ENCODE data around the gene MAP4K2. TPM values are rescaled to one million over a fixed set of nuclear protein-coding genes. Genes with fewer than 3 reads are reported as not detected.

The MAP4K2 gene
- total and polyA plus RNA-seq, 12 donors = 6.4 to 57.7 (median 19.0) TPM

DNA sequence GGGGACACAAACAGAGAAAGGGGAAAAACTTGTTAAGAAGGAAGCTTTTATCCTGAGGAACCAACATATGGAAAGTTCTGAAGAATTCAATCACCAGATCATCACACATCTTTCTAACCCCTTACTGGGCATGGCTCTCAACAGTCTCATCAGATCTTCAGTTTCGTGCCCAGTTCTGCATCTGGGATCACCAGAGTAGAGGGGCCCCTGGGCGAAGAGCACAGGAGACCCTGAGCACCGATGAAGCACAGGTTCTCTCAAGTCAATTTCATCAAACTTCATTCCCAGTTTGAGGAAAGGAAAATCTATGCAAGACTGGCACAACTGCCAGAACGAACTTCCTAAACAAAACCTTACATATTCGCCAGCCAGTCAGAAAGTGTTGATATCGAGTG lies 34.7 kb downstream of the MAP4K2 start:
- 82 to 94% (median 85%) methylated on average over 6 of the region's 6 CpGs for WGBS, 4 donors
- H3K4me1 ChIP-seq (replicated peaks in 1 of 2) = peaks cover 14 to 56% of the 10 kb centered on the region in 2 donors
- DNase-seq = peak in 1 of 7 donors; percentile 11
- peaks cover 0 to 100% of the 10 kb centered on the region in 2 donors for H3K36me3 ChIP-seq (replicated peaks in 1 of 2)
- peak overlapping the region in 2 of 5 donors; percentile 52 to 83 for H3K27ac ChIP-seq
- TF ChIP-seq, protein P1, sequence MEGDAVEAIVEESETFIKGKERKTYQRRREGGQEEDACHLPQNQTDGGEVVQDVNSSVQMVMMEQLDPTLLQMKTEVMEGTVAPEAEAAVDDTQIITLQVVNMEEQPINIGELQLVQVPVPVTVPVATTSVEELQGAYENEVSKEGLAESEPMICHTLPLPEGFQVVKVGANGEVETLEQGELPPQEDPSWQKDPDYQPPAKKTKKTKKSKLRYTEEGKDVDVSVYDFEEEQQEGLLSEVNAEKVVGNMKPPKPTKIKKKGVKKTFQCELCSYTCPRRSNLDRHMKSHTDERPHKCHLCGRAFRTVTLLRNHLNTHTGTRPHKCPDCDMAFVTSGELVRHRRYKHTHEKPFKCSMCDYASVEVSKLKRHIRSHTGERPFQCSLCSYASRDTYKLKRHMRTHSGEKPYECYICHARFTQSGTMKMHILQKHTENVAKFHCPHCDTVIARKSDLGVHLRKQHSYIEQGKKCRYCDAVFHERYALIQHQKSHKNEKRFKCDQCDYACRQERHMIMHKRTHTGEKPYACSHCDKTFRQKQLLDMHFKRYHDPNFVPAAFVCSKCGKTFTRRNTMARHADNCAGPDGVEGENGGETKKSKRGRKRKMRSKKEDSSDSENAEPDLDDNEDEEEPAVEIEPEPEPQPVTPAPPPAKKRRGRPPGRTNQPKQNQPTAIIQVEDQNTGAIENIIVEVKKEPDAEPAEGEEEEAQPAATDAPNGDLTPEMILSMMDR (IDR thresholded peaks at IDR 0.05) = no peak
- no peak for TF ChIP-seq POLR2A (IDR thresholded peaks at IDR 0.05)
- H3K4me3 ChIP-seq = no peak overlapping the region
- intact Hi-C loops (cut with DNase I) = no loop called here
- H3K27me3 ChIP-seq = no peaks in the 10 kb centered on the region
- H3K9me3 ChIP-seq (replicated peaks in 1 of 3) = peaks cover 0 to 4% (median 0%) of the 10 kb centered on the region in 3 donors

DNA sequence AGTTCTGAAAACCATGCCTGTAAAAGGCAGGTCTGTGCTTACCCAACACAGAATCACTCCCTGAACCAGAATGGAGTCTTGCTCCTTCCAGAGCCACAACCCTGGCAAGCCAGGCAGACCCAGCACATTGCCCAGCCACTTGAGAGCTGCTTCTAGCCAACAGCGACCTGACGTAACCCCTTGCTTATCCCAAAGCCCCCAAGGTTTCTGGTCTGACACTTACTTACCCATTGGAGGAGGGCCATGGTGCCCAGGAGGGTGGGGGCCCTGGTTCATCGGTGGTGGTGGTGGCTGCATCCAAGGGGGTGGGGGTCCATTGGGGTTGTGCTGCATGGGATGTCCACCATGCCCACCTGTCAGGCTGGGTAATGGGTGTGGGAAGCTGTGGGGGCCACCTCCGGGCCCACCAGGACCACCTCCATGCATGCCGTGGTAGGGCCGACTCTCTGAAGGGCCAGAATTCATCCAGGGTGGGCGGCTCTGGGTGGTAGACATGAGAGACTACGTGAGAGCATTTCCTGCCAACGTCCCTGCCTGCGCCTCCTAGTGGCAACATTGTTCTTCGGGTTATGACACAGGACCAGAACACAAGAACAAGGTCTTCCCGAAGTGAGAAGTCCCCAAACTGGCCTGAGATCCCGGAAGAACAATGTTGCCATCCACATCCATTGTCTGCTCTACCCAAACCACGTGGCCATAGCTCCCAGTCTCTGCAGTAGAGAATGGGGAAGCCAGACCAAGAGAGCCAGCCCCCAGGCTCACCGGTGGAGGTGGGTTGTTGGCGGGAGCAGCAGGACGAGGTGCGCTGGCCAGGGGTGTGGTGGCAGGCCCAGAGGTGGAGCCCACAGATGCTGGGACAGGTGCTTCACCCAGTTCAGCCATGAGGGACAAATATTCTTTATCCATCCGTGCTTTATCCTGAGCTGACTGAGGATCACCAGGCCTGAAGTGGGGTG lies 35.4 kb downstream of the MAP4K2 start:
- TF ChIP-seq POLR2A (IDR thresholded peaks at IDR 0.05) = no peak
- TF ChIP-seq, protein P1 (IDR thresholded peaks at IDR 0.05) = peak; percentile 67 to 80 (median 76)
- Histone ChIP-seq H3K4me1 (replicated peaks in 1 of 2) (peaks cover 20 to 56% of the 10 kb centered on the region in 2 donors), H3K27ac (peak overlapping the region in 3 of 5 donors; percentile 52 to 83 (median 57)), H3K36me3 (replicated peaks in 1 of 2) (peaks cover 0 to 98% of the 10 kb centered on the region in 2 donors), H3K4me3 (no peak overlapping the region), H3K27me3 (no peaks in the 10 kb centered on the region), H3K9me3 (replicated peaks in 1 of 3) (peaks cover 0 to 4% (median 0%) of the 10 kb centered on the region in 3 donors)
- intact Hi-C loops (cut with DNase I) = no loop called here
- DNase-seq = peak; percentile 73 to 92 (median 83)
- 44 to 62% (median 48%) methylated on average over 11 to 19 of the region's 19 CpGs for WGBS, 4 donors

DNA sequence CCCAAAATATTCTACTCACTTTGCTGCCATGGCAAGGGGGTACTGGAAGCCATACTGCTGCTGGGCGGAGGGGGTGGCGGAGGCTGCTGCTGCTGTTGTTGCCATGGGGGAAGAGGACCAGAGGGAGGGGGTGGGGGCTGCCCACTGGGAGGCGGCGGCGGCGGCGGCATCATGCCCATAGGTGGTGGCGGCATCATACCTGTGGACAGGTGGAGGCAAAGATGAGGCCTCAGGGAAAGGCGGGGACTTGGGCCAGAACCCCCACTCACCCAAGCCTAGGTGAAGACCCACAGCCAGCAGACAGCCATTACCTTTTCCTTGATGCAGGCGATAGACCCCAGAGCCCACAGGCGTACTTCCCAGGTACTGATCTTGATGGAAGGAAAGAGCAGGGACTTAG lies 36.1 kb downstream of the MAP4K2 start:
- peaks cover 27 to 57% of the 10 kb centered on the region in 2 donors for H3K4me1 ChIP-seq (replicated peaks in 1 of 2)
- H3K9me3 ChIP-seq (replicated peaks in 1 of 3) = peaks cover 0 to 4% (median 0%) of the 10 kb centered on the region in 3 donors
- peaks cover 0 to 91% of the 10 kb centered on the region in 2 donors for H3K36me3 ChIP-seq (replicated peaks in 1 of 2)
- no peak overlapping the region for H3K4me3 ChIP-seq
- TF ChIP-seq, protein P1 (IDR thresholded peaks at IDR 0.05) = no peak
- TF ChIP-seq POLR2A (IDR thresholded peaks at IDR 0.05) = no peak
- H3K27ac ChIP-seq = peak overlapping the region in 2 of 5 donors; percentile 57 to 83
- H3K27me3 ChIP-seq = no peaks in the 10 kb centered on the region
- peak in 2 of 7 donors; percentile 20 to 30 for DNase-seq
- intact Hi-C loops (cut with DNase I) = no loop called here
- 88 to 93% (median 90%) methylated on average over 9 to 11 of the region's 11 CpGs for WGBS, 4 donors

DNA sequence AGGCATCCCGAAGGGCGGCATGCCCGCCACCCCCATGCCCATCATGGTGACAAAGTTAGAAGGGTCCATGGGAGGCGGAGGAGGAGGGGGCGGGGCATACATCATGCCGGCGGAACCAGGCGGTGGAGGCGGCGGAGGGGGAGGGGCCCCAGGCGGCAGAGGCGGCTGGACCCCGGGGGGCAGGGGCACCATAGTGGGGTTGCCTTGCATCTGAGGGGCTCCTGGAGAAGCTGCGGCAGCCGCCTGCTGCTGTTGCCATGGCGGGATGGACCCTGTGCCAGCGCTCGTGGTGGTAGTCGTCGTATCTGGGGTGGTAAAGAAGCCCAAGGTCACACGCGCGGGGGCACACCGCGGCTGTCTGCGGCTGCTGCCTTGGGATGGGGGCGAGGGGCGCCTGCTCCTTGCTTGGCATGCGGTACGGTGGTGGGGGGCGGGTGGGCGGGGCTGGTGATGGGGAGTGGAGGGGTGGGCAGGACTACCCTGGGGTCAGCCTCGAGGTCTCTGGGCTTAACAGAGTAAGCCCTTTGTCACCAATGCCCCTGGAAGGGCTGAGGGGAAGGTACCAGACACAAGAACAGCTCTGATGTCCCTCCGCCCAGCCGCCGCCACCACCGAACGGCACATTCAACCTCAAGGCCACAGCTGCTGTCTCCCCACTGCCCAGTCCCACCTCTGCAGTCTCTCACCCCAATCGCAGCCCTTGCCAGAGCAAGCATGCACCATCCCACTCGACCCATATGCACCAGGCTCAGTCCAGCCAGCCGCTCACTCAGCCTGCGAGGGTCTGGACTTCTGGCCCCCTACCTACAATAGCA lies 37.0 kb downstream of the MAP4K2 start:
- Histone ChIP-seq H3K4me1 (replicated peaks in 1 of 2) (peaks cover 27 to 55% of the 10 kb centered on the region in 2 donors), H3K36me3 (replicated peaks in 1 of 2) (peaks cover 0 to 83% of the 10 kb centered on the region in 2 donors), H3K4me3 (no peak overlapping the region), H3K27me3 (no peaks in the 10 kb centered on the region), H3K9me3 (replicated peaks in 1 of 3) (no peaks in the 10 kb centered on the region), H3K27ac (peak overlapping the region in 2 of 5 donors; percentile 17 to 83)
- intact Hi-C loops (cut with DNase I) = no loop called here
- TF ChIP-seq, protein P1 (IDR thresholded peaks at IDR 0.05) = no peak
- TF ChIP-seq POLR2A (IDR thresholded peaks at IDR 0.05) = no peak
- WGBS, 4 donors = 57 to 80% (median 67%) methylated on average over 22 to 42 of the region's 42 CpGs
- peak in 6 of 7 donors; percentile 38 to 63 (median 56) for DNase-seq
